Measurements from ENCODE around the gene SLC22A3. TPM values are rescaled to one million over a fixed set of nuclear protein-coding genes. Genes with fewer than 3 reads are reported as not detected.

The SLC22A3 gene
- total and polyA plus RNA-seq, 2 of the 4 experiments (the other 2 are of a cell fraction), result not detected

DNA sequence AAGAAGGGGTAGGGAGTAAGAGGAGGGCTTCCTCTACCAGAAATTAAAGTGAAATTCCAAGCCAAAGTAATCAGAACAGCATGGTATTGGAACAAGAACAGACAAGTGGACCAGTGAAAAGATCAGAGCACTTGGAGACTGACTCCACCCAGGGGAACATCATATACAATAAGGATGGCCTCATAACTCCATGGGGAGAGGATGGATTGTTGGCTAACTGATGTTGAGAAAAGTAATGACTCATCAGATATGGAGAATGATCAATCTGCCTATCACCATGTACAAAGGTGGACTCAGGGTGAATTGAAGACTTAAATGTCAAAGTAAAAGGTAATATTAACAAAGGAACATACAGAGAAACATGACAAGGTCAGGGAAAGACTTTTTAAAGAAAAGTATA is 12.8 kb downstream of the SLC22A3 start:
- Histone ChIP-seq H2BK20ac (ENCODE audit: low read depth, low read length) (no peak overlapping the region), H3K9ac (ENCODE audit: low read depth, low read length) (no peak overlapping the region), H3K9me1 (ENCODE audit: insufficient read depth, low read length) (no peaks in the 10 kb centered on the region), H3K79me1 (ENCODE audit: low read depth in 1 of 2, low read length in 2 of 2) (no peaks in the 10 kb centered on the region), H3K4me2 (ENCODE audit: low read depth, low read length) (no peak overlapping the region), H2BK5ac (ENCODE audit: low read depth, low read length, poor library complexity, severe bottlenecking) (no peak overlapping the region), H2AK5ac (ENCODE audit: low read depth, low read length) (no peak overlapping the region), H3K36me3 (ENCODE audit: control insufficient read depth, insufficient read depth, low read length) (no peaks in the 10 kb centered on the region), H4K20me1 (ENCODE audit: insufficient read depth, low read length) (no peaks in the 10 kb centered on the region), H2BK15ac (ENCODE audit: low read depth, low read length) (no peak overlapping the region), H3K4ac (ENCODE audit: low read depth, low read length) (no peak overlapping the region), H2AK9ac (replicated peaks; ENCODE audit: low read depth, low read length, poor library complexity) (no peak overlapping the region), H3K27ac (ENCODE audit: insufficient read depth, low read length) (no peak overlapping the region), H3K4me1 (ENCODE audit: control insufficient read depth, insufficient read depth, low read length) (no peaks in the 10 kb centered on the region), H4K8ac (ENCODE audit: low read depth in 2 of 2, low read length in 2 of 2) (no peak overlapping the region), H2AFZ (replicated peaks; ENCODE audit: low read length, poor library complexity) (no peak overlapping the region), H3K23ac (ENCODE audit: low read depth, low read length) (no peak overlapping the region), H3K4me3 (ENCODE audit: insufficient read depth, low read depth, low read length) (no peak overlapping the region), H3K9me3 (ENCODE audit: control insufficient read depth, insufficient read depth, low read length) (peaks cover 4% of the 10 kb centered on the region; the same call in 1 of the 2 replicates), H2BK120ac (ENCODE audit: low read depth, low read length) (no peak overlapping the region), H3K18ac (ENCODE audit: low read depth, low read length) (no peak overlapping the region), H4K91ac (ENCODE audit: insufficient read depth, low read depth, low read length) (no peak overlapping the region), H4K5ac (ENCODE audit: low read depth, low read length) (no peak overlapping the region), H3K56ac (ENCODE audit: extremely low read depth, insufficient read depth, low read length) (no peak overlapping the region), H3K14ac (replicated peaks; ENCODE audit: low read depth, low read length) (no peak overlapping the region), H3K27me3 (ENCODE audit: control insufficient read depth, insufficient read depth, low read length) (no peaks in the 10 kb centered on the region)
- POLR2A ChIA-PET (ENCODE audit: unreplicated experiment), result no interaction called here
- ATAC-seq (ENCODE audit: low read depth), result no peak
- CTCF ChIA-PET, result no interaction called here
- in situ Hi-C loops (cut with MboI; ENCODE audit: low sequenced_read_pairs) (no loop called here), intact Hi-C loops (cut with micrococcal nuclease) (no loop called here), dilution Hi-C loops (cut with HindIII; ENCODE audit: low sequenced_read_pairs, unreplicated experiment) (no loop called here)
- no peak for TF ChIP-seq RFX5 (IDR thresholded peaks at IDR 0.05; ENCODE audit: low read depth, low read length)
- TF ChIP-seq RAD21 (IDR thresholded peaks at IDR 0.05; ENCODE audit: low read length), result no peak
- TF ChIP-seq CEBPB (IDR thresholded peaks at IDR 0.05; ENCODE audit: low read depth, low read length), result no peak
- TF ChIP-seq CHD1 (IDR thresholded peaks at IDR 0.05; ENCODE audit: low read depth, low read length), result no peak
- TF ChIP-seq, protein P1, sequence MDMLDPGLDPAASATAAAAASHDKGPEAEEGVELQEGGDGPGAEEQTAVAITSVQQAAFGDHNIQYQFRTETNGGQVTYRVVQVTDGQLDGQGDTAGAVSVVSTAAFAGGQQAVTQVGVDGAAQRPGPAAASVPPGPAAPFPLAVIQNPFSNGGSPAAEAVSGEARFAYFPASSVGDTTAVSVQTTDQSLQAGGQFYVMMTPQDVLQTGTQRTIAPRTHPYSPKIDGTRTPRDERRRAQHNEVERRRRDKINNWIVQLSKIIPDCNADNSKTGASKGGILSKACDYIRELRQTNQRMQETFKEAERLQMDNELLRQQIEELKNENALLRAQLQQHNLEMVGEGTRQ (IDR thresholded peaks at IDR 0.05; ENCODE audit: low read depth, low read length), result no peak
- no peak for TF ChIP-seq BHLHE40 (IDR thresholded peaks at IDR 0.05; ENCODE audit: low read depth, low read length)
- TF ChIP-seq SMC3 (IDR thresholded peaks at IDR 0.05; ENCODE audit: low read depth, low read length), result no peak
- TF ChIP-seq MXI1 (IDR thresholded peaks at IDR 0.05; ENCODE audit: borderline replicate concordance, low read depth, low read length), result no peak
- TF ChIP-seq MAZ (IDR thresholded peaks at IDR 0.05; ENCODE audit: borderline replicate concordance, low read depth, low read length), result no peak
- TF ChIP-seq MAFK (IDR thresholded peaks at IDR 0.05; ENCODE audit: low read depth, low read length), result no peak
- TF ChIP-seq POLR2A (IDR thresholded peaks at IDR 0.05; ENCODE audit: low read depth, low read length), result no peak
- TF ChIP-seq, protein P2, sequence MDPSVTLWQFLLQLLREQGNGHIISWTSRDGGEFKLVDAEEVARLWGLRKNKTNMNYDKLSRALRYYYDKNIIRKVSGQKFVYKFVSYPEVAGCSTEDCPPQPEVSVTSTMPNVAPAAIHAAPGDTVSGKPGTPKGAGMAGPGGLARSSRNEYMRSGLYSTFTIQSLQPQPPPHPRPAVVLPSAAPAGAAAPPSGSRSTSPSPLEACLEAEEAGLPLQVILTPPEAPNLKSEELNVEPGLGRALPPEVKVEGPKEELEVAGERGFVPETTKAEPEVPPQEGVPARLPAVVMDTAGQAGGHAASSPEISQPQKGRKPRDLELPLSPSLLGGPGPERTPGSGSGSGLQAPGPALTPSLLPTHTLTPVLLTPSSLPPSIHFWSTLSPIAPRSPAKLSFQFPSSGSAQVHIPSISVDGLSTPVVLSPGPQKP (IDR thresholded peaks at IDR 0.05; ENCODE audit: borderline replicate concordance, low read depth, low read length), result no peak
- no peak for TF ChIP-seq FOS (IDR thresholded peaks at IDR 0.05; ENCODE audit: low read depth, low read length)
- TF ChIP-seq, protein P3, sequence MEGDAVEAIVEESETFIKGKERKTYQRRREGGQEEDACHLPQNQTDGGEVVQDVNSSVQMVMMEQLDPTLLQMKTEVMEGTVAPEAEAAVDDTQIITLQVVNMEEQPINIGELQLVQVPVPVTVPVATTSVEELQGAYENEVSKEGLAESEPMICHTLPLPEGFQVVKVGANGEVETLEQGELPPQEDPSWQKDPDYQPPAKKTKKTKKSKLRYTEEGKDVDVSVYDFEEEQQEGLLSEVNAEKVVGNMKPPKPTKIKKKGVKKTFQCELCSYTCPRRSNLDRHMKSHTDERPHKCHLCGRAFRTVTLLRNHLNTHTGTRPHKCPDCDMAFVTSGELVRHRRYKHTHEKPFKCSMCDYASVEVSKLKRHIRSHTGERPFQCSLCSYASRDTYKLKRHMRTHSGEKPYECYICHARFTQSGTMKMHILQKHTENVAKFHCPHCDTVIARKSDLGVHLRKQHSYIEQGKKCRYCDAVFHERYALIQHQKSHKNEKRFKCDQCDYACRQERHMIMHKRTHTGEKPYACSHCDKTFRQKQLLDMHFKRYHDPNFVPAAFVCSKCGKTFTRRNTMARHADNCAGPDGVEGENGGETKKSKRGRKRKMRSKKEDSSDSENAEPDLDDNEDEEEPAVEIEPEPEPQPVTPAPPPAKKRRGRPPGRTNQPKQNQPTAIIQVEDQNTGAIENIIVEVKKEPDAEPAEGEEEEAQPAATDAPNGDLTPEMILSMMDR (conservative IDR thresholded peaks at IDR 0.05; ENCODE audit: low read depth, low read length), result no peak
- no peak for TF ChIP-seq RCOR1 (IDR thresholded peaks at IDR 0.05; ENCODE audit: insufficient replicate concordance, low read length)
- TF ChIP-seq NFE2L2 (IDR thresholded peaks at IDR 0.05; ENCODE audit: low read depth, low read length), result no peak
- no TSS peak for BruUV-seq (replicated peaks)
- DNase-seq, result no peak
